EH (cell line): ENCODE data around the gene KIF3A.
A peak's percentile ranks its signal among the peaks of the same experiment; 100 is the strongest.

ENCODE experiments used
- DNase-seq: peaks from one replicate; pipeline ENCODE4 v3.0.0-alpha.2; 2015; ENCODE audit warnings: low read depth

Gene KIF3A

GRCh38 chr5:132753135-132753987, 16.0 kb upstream of the KIF3A start:
- DNase-seq: peak; percentile 34

GRCh38 chr5:132752581-132753125, 15.3 kb upstream of the KIF3A start:
- no peak for DNase-seq

- no peak for DNase-seq
Observed at GRCh38 chr5:132751971-132752580, 14.7 kb upstream of the KIF3A start.

GRCh38 chr5:132751444-132751843, 14.1 kb upstream of the KIF3A start:
- DNase-seq: no peak

GRCh38 chr5:132750471-132751230, 13.3 kb upstream of the KIF3A start:
- no peak for DNase-seq

GRCh38 chr5:132749506-132749905, 12.2 kb upstream of the KIF3A start:
- no peak for DNase-seq

GRCh38 chr5:132748522-132749000, 11.2 kb upstream of the KIF3A start:
- no peak for DNase-seq

- DNase-seq: no peak
Observed at GRCh38 chr5:132747616-132748440, 10.5 kb upstream of the KIF3A start.

GRCh38 chr5:132746954-132747615, 9.7 kb upstream of the KIF3A start, which contains the start of gene CCNI2:
TSS of gene CCNI2 (plus strand) at chr5:132747426. CDS start at chr5:132747496, 70 bp downstream.
- DNase-seq: peak; percentile 44

GRCh38 chr5:132746592-132746953, 9.2 kb upstream of the KIF3A start:
- DNase-seq: no peak

GRCh38 chr5:132744659-132745058, 7.3 kb upstream of the KIF3A start:
- no peak for DNase-seq

GRCh38 chr5:132742626-132743025, 5.3 kb upstream of the KIF3A start:
- no peak for DNase-seq

- no peak for DNase-seq
Observed at GRCh38 chr5:132742158-132742557, 4.8 kb upstream of the KIF3A start.

GRCh38 chr5:132739232-132739631, 1.9 kb upstream of the KIF3A start:
- no peak for DNase-seq

GRCh38 chr5:132737982-132738681, 786 bp upstream of the KIF3A start:
- no peak for DNase-seq

- DNase-seq: no peak
Observed at GRCh38 chr5:132734687-132735086, 2.7 kb downstream of the KIF3A start.

GRCh38 chr5:132733499-132734148, 3.7 kb downstream of the KIF3A start:
- DNase-seq: no peak

GRCh38 chr5:132729896-132730295, 7.5 kb downstream of the KIF3A start:
- DNase-seq: no peak

- DNase-seq: no peak
Observed at GRCh38 chr5:132725745-132726144, 11.6 kb downstream of the KIF3A start.
